KOPT-K1 (cell line): Measurements from ENCODE around the gene NEMP2.
A peak's percentile ranks its signal among the peaks of the same experiment; 100 is the strongest.
"Not testable (repeated sequence)": the region's sequence is repeated elsewhere in the genome, so short reads cannot be mapped to it uniquely, and the experiment has no call there.

Experiments used
- H3K27ac ChIP-seq: fragments of 200-600 bp; sonication (generic); 2 replicates; pipeline ENCODE4 v1.5.1; 2016; ENCODE audit warnings: antibody characterized with exemption, mild to moderate bottlenecking, low read depth, low read length; ENCODE audit not compliant: poor library complexity, severe bottlenecking
- H3K36me3 ChIP-seq: fragments of 200-600 bp; sonication (generic); 2 replicates; pipeline ENCODE4 v1.5.1; 2017; ENCODE audit warnings: antibody characterized with exemption, mild to moderate bottlenecking, low read length, moderate library complexity; ENCODE audit not compliant: insufficient read depth
- H3K9me3 ChIP-seq: fragments of 200-600 bp; sonication (generic); 2 replicates; pipeline ENCODE4 v1.5.1; 2017; ENCODE audit warnings: antibody characterized with exemption, low read length, mild to moderate bottlenecking; ENCODE audit not compliant: insufficient read depth, poor library complexity, severe bottlenecking

NEMP2 gene

DNA sequence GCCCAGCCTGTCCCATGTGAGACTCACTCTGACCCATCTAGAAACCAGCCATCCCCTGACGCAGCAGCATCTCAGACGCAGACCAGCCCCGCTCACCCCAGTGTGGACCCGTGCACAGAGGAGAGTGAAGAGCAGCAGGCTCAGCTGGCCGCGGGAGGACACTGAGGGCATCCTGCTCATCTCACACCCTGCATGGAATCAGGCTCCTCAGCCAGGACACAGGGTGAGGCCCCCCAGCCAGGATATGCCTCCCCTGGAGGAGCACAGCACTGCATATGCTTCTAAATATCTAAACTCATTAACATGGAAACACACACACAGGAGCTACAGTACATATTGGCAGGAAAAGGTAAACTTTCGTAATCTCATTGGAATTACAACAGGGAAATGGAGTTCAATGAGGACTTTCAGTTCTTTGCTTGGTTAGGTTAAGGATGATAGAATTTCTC, 34.4 kb downstream of the NEMP2 start:
- Histone ChIP-seq H3K9me3 (no peaks in the 10 kb centered on the region), H3K27ac (no peak overlapping the region), H3K36me3 (peaks cover 88% of the 10 kb centered on the region)

DNA sequence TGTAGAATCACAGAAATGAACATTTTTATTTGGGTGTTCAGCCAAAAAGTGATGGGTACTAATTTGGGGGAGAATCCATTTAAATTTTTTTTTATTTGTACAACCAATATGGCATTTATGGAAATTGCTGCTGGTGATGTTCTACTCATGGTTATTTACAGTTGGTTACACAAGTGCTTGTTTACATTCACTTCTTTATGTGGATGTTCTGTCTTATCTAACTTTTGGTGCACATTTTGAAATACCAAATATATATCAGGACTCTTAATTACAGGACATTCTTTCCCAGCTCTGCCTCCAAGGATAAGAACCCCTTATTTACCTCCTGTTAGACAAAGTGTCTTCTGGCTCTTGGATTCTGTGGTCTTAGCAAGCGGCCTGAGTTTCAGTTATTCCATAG, 35.2 kb downstream of the NEMP2 start:
- no peaks in the 10 kb centered on the region for H3K9me3 ChIP-seq
- peaks cover 80% of the 10 kb centered on the region for H3K36me3 ChIP-seq
- H3K27ac ChIP-seq, result no peak overlapping the region

DNA sequence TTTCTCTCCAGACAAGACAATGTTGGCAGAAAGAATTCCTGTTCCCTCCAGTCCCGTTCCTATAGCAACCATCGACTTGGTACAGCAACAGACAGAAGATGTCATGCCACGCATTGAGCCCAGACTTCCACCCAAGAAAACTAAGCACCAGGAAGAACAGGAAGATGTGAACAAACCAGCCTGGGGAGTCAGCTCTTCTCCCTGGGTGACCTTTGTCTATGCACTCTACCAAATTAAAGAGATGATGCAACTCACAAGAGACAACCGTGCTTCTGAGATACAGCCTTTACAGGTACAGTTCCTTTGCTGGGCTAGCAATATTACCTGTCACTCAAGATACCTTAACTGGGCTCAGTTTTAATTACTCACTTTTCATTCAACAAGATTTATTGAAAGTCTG, 37.1 kb downstream of the NEMP2 start:
- H3K36me3 ChIP-seq, result peaks cover 70% of the 10 kb centered on the region
- peaks cover 10% of the 10 kb centered on the region for H3K9me3 ChIP-seq
- no peak overlapping the region for H3K27ac ChIP-seq

DNA sequence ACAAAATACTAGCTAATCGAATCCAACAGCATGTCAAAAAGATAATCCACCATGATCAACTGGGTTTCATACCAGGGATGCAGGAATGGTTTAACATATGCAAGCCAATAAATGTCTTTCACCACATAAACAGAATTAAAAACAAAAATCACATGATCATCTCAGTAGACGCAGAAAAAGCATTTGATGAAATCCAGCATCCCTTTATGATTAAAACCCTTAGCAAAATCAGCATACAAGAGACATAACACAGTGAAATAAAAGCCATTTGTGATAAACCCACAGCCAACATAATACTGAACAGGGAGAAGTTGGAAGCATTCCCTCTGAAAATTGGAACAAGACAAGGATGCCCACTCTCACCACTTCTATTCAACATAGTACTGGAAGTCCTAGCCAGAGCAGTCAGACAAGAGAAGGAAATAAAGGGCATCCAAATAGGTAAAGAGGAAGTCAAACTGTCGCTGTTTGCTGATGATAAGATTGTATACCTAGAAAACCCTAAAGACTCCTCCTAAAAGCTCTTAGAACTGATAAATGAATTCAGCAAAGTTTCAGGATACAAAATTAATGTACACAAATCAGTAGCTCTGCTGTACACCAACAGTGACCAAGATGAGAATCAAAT, 39.8 kb downstream of the NEMP2 start:
- H3K27ac ChIP-seq, result not testable (repeated sequence)
- Histone ChIP-seq H3K36me3 (peaks cover 70% of the 10 kb centered on the region), H3K9me3 (peaks cover 25% of the 10 kb centered on the region)

DNA sequence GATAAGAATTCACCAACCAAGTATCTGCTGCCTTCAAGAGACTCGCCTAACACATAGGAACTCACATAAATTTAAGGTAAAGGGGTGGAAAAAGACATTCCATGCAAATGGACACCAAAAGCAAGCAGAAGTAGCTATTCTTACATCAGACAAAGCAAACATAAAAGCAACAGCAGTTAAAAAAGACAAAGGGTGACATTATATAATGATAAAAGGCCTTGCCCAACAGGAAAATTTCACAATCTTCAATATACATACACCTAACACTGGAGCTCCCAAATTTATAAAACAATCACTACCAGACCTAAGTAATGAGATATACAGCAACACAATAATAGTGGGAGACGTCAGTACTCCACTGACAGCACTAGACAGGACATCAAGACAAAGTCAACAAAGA, 41.4 kb downstream of the NEMP2 start:
- peaks cover 25% of the 10 kb centered on the region for H3K9me3 ChIP-seq
- no peak overlapping the region for H3K27ac ChIP-seq
- H3K36me3 ChIP-seq, result peaks cover 72% of the 10 kb centered on the region

DNA sequence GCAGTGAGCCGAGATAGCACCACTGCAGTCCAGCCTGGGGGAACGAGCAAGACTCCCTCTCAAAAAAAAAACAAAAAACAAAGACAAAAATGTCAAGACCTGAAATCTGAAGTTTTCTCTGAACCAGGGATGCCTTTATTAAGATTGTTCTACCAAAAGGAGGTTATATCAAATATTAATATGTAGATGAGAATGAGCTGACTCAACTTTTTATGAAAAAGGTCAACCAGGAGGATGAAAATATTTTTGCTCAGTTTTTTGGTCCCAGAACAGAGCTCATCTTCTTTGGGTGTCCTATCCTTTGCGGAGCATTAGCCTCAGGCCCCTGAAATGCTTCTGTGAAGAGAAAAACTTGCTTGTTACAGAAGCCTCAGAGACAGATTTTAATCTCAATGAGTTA, 44.0 kb downstream of the NEMP2 start:
- Histone ChIP-seq H3K9me3 (peaks cover 25% of the 10 kb centered on the region), H3K36me3 (peaks cover 61% of the 10 kb centered on the region), H3K27ac (no peak overlapping the region)

DNA sequence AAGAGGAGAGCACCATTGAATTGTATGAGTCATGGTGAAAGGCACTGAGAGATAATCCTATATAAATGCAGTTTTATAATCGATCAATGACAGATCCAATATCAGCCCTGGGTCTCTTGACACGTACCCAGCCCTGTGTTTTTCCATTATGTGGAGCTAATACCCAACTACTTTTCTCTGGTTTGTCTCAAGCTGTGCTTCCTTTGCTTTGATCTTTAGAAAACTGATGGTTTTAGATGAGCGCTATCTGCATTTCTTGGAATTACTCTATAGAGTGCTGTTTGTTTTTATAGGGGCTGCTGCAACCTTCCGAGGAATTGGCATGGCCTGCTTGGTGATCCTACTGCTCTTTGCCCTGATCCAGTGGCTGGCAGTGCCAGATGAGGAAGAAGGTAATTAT, 45.0 kb downstream of the NEMP2 start:
- H3K27ac ChIP-seq, result peak overlapping the region; percentile 43
- peaks cover 61% of the 10 kb centered on the region for H3K36me3 ChIP-seq

DNA sequence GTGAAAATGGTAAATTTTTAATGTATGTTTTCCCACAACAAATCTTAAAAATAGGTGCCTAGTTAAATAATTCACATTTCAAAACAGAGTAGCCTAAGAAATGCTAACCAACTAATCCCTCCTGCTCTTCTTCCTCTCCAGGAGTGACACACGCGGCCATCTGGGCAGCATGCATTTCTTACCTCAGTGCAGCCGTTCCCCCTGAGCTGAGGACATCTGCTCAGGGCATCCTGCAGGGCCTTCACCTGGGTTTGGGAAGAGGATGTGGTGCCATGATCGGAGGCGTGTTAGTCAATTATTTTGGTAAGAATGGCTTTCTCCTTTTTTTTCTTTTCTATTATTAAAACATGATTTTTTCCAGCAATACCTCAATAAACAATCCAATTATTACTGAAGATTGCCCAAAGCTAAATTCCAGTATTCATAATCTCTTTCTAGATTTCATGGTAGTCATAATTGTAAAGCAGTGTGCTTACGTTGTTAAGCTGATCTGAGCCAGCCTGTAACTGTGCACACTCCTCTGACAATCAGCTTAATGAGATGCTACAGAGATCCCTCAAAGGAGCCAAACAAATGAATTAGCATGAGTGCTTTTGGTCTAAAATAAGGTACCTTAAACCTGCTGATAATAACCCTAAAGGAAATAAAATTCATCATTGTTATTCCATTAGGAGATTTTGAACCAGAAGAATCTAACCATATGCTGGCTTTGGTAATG, 45.8 kb downstream of the NEMP2 start:
- Histone ChIP-seq H3K9me3 (peaks cover 25% of the 10 kb centered on the region), H3K36me3 (peaks cover 61% of the 10 kb centered on the region), H3K27ac (peak overlapping the region; percentile 43)

More for the DNA sequence above, 45.0 kb downstream of the NEMP2 start:
- H3K9me3 ChIP-seq, result peaks cover 25% of the 10 kb centered on the region

DNA sequence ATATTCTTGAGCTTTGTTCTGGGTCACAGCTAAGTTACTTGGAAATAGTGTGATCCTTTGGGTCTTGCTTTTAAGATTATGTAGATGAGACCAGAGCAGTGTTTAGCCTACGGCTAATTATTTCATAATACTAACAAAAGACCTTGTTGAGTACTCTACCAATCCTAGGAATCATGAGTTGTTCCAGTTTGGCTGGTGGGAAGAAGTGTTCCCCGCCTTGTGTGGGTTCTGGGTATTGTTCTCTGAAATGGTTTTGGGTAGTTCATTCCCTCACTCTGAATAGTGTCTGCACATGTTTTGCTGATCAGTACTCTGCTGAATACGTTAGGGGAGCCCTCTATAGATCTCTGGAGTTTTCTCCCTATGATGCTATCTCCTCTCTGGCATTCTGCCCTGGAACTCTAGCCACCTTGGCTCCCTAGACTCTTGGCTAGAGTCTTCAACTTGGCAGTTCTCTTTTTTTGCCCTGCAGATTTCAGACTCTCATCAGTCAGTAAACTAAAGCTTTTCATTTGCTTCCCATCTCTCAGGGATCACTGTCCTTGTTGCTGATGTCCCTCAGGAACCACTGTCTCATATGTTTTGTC, 48.4 kb downstream of the NEMP2 start:
- Histone ChIP-seq H3K9me3 (peaks cover 2% of the 10 kb centered on the region), H3K36me3 (peaks cover 56% of the 10 kb centered on the region), H3K27ac (no peak overlapping the region)

DNA sequence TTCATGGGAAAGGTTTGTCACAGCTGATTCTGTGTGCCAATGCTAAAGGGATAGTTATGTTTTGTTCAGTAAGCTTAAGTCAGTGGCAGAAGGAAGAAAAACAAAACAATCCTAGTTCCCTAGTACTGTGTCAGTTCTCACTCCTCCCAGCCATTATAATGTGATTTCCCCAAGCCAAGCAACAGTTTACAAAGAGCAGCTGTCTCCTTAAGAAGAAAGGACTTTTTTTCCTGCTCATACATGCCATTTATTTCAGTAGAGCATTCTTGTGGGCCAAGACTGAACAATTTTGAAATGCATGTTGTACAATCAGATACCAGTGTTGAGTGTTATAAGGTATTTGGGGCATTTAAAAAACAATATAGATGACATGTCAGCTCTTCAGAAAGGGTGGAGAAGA, 52.1 kb downstream of the NEMP2 start:
- Histone ChIP-seq H3K27ac (no peak overlapping the region), H3K9me3 (no peaks in the 10 kb centered on the region), H3K36me3 (peaks cover 35% of the 10 kb centered on the region)

DNA sequence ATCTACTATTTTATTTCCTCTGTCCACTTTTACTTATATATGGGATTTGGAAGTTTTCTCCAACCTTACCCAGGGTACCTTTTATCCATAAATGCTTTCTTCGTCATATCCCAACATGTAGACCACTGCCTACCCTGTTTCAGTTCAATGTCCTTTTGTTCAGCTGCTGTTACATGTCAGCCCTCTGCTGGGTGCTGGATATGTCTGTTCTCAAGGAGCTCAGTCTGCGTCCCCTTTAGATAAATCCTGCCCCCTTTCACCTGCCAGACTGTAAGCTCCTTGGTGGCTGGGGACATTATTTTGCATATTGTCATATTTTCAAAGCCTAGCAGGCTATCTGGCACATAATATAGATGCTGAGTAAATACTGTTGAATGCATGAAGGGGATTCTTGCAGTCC, 53.2 kb downstream of the NEMP2 start:
- Histone ChIP-seq H3K36me3 (peaks cover 32% of the 10 kb centered on the region), H3K9me3 (no peaks in the 10 kb centered on the region), H3K27ac (no peak overlapping the region)

DNA sequence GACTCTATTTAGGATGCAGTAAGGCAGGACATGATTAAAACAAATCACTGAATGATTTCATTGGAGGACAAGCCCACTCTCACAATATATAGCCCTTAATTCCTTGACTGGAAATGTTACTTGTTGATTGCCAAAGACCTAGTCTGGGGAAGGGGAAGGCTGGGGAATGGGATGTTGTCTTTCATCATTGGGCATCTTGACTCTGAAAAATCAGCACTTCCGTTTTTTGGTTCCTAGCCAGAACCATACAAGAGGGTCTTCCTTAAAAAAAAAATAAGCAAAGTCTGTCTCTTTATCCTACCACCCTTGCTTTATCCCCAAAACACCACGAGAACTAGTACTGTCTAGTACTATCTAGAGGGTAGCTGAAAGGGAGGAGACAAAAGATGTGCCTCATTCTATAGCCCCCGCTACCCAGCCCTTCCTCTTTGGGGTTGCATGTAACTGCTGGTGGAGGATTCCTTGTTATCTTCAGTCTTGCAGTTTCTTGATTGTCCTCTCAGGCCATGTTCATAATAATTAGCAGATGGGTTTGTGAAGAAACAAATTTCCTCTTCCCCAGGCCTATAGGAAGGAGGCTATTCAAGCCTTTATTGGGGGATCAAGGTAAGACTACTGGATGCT, 55.8 kb downstream of the NEMP2 start:
- Histone ChIP-seq H3K36me3 (peaks cover 32% of the 10 kb centered on the region), H3K27ac (no peak overlapping the region), H3K9me3 (no peaks in the 10 kb centered on the region)

DNA sequence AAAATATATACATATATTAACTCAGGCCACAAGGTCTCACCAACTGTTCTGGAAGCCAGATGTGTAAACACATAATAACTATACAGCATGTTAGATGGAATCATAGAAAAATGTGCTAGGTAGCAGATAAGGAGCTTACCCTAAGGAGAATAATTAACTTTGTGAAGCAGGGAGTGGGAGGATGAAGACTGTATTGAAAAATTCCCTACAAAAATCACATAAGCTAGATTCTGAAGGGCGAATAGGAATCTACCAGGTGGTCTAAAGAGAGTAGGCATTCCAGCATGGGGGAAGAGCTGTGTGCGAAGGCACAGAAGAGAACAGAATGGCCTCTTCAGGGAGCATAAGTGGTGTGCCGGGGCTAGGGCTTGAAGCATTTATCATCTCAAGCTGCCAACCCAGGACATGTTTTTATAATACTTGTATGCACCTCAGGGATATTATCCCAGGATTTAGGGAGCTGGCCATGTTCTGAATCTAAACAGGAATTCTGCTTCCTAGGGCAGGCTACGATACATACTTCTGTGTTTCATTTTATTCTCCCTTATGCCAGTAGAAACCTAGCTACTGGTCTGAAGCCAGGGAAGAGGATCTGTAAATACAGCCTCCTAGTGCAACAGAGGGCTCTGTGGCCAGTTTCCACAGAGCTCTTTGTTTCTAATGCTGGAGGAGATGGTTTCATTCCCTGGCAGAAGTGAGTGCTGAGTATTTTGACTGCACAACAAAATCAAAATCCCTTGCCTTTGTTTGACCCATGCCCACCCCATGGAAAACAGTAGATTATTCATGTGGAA, 56.7 kb downstream of the NEMP2 start:
- no peaks in the 10 kb centered on the region for H3K9me3 ChIP-seq
- no peak overlapping the region for H3K27ac ChIP-seq
- H3K36me3 ChIP-seq, result peaks cover 25% of the 10 kb centered on the region

DNA sequence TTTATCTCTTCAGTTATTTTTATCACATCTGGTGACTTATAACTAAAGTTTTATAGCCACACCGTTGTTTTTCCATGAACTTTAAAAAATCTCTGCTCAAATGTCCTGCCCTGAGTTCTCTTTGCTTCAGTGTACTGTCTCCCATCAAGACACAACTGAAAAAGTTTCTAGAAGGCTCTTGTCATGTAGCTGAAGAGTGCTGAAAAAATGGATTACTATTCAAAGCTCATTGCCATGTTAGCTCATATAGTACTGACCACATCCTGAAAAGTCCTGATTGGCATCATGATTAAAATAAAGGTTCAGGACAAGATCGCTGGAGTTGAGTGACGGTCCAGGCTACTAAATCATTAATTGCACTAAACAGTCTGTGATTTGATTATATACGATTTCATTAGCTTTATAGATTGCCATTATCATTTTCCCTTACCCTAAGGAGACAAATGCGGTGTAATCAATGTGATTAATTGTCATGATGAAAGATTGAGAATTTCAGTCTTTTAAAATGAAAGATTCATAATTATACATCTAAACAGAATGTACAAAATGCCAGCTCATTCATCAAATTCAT, 64.2 kb downstream of the NEMP2 start:
- Histone ChIP-seq H3K36me3 (peaks cover 27% of the 10 kb centered on the region), H3K27ac (no peak overlapping the region), H3K9me3 (no peaks in the 10 kb centered on the region)
